K562 (cell line): ENCODE measurements around the gene RTBDN. TPM values are rescaled to one million over a fixed set of nuclear protein-coding genes. Genes with fewer than 3 reads are reported as not detected.
A peak's percentile ranks its signal among the peaks of the same experiment; 100 is the strongest.

Source experiments
- ARID1B ChIP-seq: fragments of 450-650 bp; IDR thresholded peaks from 2 replicates; pipeline ENCODE4 v1.6.1; 2016; ENCODE audit warnings: antibody characterized with exemption, mild to moderate bottlenecking, inconsistent platforms
- CREM ChIP-seq: IDR thresholded peaks from 2 replicates; pipeline ENCODE4 v1.6.1; 2014; ENCODE audit warnings: antibody characterized with exemption, low read depth
- CTBP1 ChIP-seq: fragments of 450-650 bp; IDR thresholded peaks from 2 replicates; pipeline ENCODE4 v1.6.1; 2016; ENCODE audit warnings: borderline replicate concordance
- FOS ChIP-seq: IDR thresholded peaks from 3 replicates; pipeline ENCODE4 v1.6.1; 2011; ENCODE audit not compliant: insufficient read length; ENCODE audit errors: extremely low read depth
- FOXP1 ChIP-seq: sonication (generic); formaldehyde crosslinking; IDR thresholded peaks from 2 replicates; pipeline ENCODE4 v1.8.0; 2022; ENCODE audit warnings: mild to moderate bottlenecking, missing genetic modification reagents
- HDAC2 ChIP-seq: fragments of 450-650 bp; IDR thresholded peaks from 2 replicates; pipeline ENCODE4 v1.6.1; 2016; ENCODE audit warnings: mild to moderate bottlenecking
- HDAC8 ChIP-seq: fragments of 450-650 bp; IDR thresholded peaks from 2 replicates; pipeline ENCODE4 v1.6.1; 2016; ENCODE audit warnings: mild to moderate bottlenecking, missing genetic modification characterization, moderate library complexity, missing compliant biosample characterization
- JUN ChIP-seq, 2 experiments: sonication (generic) in 1 of 2; formaldehyde crosslinking in 1 of 2; IDR thresholded peaks; 2 replicates each; pipeline versions ENCODE4 v1.6.1 to v1.8.0; 2012 to 2022; ENCODE audit warnings: borderline replicate concordance in 2 of 2, mild to moderate bottlenecking in 2 of 2, improper control_type of control experiment in 1 of 2, low read depth in 1 of 2, low read length in 1 of 2, missing genetic modification reagents in 1 of 2
- KLF6 ChIP-seq: fragments of 250-450 bp; sonication (Bioruptor Pico); IDR thresholded peaks from 2 replicates; pipeline ENCODE4 v1.4.0; 2020; ENCODE audit warnings: mild to moderate bottlenecking, moderate library complexity, borderline replicate concordance
- MXI1 ChIP-seq: IDR thresholded peaks from 2 replicates; pipeline ENCODE4 v1.6.1; 2011; ENCODE audit warnings: low read depth, mild to moderate bottlenecking, improper control_type of control experiment, low read length
- NR2C2 ChIP-seq, 2 experiments: fragments of 200-800 bp in 1 of 2; sonication (Bioruptor generic) in 1 of 2; sonication (generic) in 1 of 2; formaldehyde crosslinking in 1 of 2; IDR thresholded peaks; 2 replicates each; pipeline versions ENCODE4 v1.6.1 to v1.8.0; 2016 to 2022; ENCODE audit warnings: mild to moderate bottlenecking in 1 of 2, missing compliant biosample characterization in 1 of 2, missing genetic modification characterization in 1 of 2, missing genetic modification reagents in 1 of 2
- POLR2AphosphoS5 ChIP-seq: IDR thresholded peaks from 2 replicates; pipeline ENCODE4 v1.6.1; 2011; ENCODE audit warnings: mild to moderate bottlenecking, low read depth, low read length, moderate library complexity; ENCODE audit not compliant: control insufficient read depth, insufficient read depth
- RBM17 ChIP-seq: fragments of 200-400 bp; formaldehyde crosslinking; IDR thresholded peaks from 2 replicates; pipeline ENCODE4 v1.6.1; 2017; ENCODE audit warnings: low read depth, mild to moderate bottlenecking, low read length, borderline replicate concordance
- SRF ChIP-seq, 2 experiments: fragments of 250-450, 450-650 bp in 1 of 2; sonication (Bioruptor Pico) in 1 of 2; sonication (generic) in 1 of 2; formaldehyde crosslinking; IDR thresholded peaks; 2 replicates each; pipeline versions ENCODE4 v1.5.0 to v1.5.1; 2020 to 2022; ENCODE audit warnings: mild to moderate bottlenecking in 1 of 2, missing genetic modification reagents in 1 of 2
- STAT5A ChIP-seq: IDR thresholded peaks from 2 replicates; pipeline ENCODE4 v1.6.1; 2012; ENCODE audit warnings: low read length, inconsistent platforms, borderline replicate concordance
- ZNF212 ChIP-seq: fragments of 450-650 bp; formaldehyde crosslinking; IDR thresholded peaks from 2 replicates; pipeline ENCODE4 v1.4.0; 2020; ENCODE audit warnings: mild to moderate bottlenecking
- ZNF239 ChIP-seq: fragments of 250-450 bp; sonication (Bioruptor Pico); IDR thresholded peaks from 2 replicates; pipeline ENCODE4 v1.4.0; 2020; ENCODE audit warnings: mild to moderate bottlenecking
- polyA plus RNA-seq, 8 experiments: library from polyadenylated mRNA; depleted of rRNA in 4 of 8; stranded (reverse) in 5 of 8; unstranded in 3 of 8; fragments of >200 nt; fragmentation: Nextera tagmentation in 2 of 8; fragmentation: Illumina TruSeq in 1 of 8; extraction: Ambion mirVana in 2 of 8; extraction: Trizol in 1 of 8; gene quantifications; 2 replicates each; pipeline versions ENCODE4 v1.2.1 to v1.2.3, GENCODE V29; 2011 to 2014; ENCODE audit warnings: inconsistent platforms in 1 of 8, missing spikeins in 1 of 8
- total RNA-seq, 7 experiments: library from RNA; depleted of rRNA in 6 of 7; stranded (reverse); fragments of >200 nt in 6 of 7; fragmentation: Illumina TruSeq in 2 of 7; extraction: Trizol in 2 of 7; gene quantifications; 2 replicates each; pipeline versions ENCODE4 v1.2.1 to v1.2.3, GENCODE V29; 2011 to 2021; ENCODE audit warnings: low replicate concordance in 1 of 7
- TF ChIP-seq, protein P1 (sequence below): fragments of 250-450 bp; sonication (Bioruptor Pico); IDR thresholded peaks from 2 replicates; pipeline ENCODE4 v1.5.0; 2020; ENCODE audit warnings: mild to moderate bottlenecking, borderline replicate concordance
- TF ChIP-seq, protein P2 (sequence below): fragments of 450-650 bp; IDR thresholded peaks from 2 replicates; pipeline ENCODE4 v1.6.1; 2016
- TF ChIP-seq, protein P3 (sequence below): sonication (generic); formaldehyde crosslinking; IDR thresholded peaks from 2 replicates; pipeline ENCODE4 v1.9.0; 2022; ENCODE audit warnings: mild to moderate bottlenecking, missing genetic modification reagents
- TF ChIP-seq, protein P4 (sequence below): sonication (generic); formaldehyde crosslinking; IDR thresholded peaks from 2 replicates; pipeline ENCODE4 v1.8.0; 2022; ENCODE audit warnings: mild to moderate bottlenecking, missing genetic modification reagents
- TF ChIP-seq, protein P5 (sequence below): fragments of 250-450 bp; sonication (Bioruptor Pico); IDR thresholded peaks from 2 replicates; pipeline ENCODE4 v1.4.0; 2020; ENCODE audit warnings: borderline replicate concordance

The RTBDN gene
- total and polyA plus RNA-seq, 9 of the 15 experiments (the other 6 are each of a cell fraction or from before 2014, with no cell fraction given), result 0.20 to 2.3 (median 0.72) TPM; not detected in 1

DNA sequence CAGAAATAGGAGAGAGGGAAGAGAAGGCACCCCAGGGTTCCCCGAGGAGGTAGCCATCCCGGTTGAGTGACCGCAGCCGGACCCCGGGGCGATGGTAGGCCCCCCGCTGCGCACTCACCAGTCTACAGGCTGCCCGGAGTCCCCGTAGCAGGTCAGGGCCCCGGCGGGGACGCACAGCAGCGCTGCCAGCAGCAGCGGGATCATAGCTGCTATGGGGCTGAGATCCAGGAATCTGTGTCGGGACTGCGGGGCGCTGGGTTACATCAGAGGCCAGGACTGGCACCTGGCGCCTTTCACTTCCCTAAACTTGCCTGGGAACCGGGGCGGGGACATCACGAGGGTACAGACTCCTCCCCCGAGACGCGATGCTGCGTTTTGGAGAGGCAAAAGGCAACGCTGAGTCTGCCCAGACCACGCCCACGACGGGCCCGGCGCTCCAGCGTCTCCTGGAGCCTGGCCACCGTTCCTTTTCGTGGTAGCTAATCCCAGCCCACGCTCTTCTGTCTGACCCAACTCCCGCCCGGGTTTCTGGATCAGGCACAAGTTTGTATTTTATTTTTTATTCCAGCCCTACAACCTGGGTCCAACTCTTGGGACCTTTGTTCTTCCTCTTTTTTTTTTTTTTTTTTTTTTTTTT lies 46.9 kb upstream of the RTBDN start, which contains the start of gene DNASE2 (continued):
- TF ChIP-seq POLR2AphosphoS5 (no peak; the same call in 1 of the 2 replicates), STAT5A (no peak), MXI1 (no peak), ARID1B (peak; percentile 36; the same call in 1 of the 2 replicates), NR2C2 (CRISPR knock-in tag; IDR thresholded peaks at IDR 0.05) (no peak), NR2C2 (tag; IDR thresholded peaks at IDR 0.05) (peak; percentile 74; the same call in 1 of the 2 replicates), ZNF212 (CRISPR knock-in tag) (no peak), HDAC2 (peak; percentile 57; the same call in 1 of the 2 replicates), KLF6 (CRISPR knock-in tag) (peak; percentile 1; the same call in 1 of the 2 replicates), JUN (IDR thresholded peaks at IDR 0.05; ENCODE audit: borderline replicate concordance, low read depth, low read length) (0 out of 2 replicates have a peak, but pooled peaks have one; percentile 34), JUN (CRISPR knock-in tag; IDR thresholded peaks at IDR 0.05; ENCODE audit: borderline replicate concordance) (no peak), FOXP1 (CRISPR knock-in tag) (peak; percentile 64; the same call in 1 of the 2 replicates), RBM17 (no peak), SRF (CRISPR knock-in tag; IDR thresholded peaks at IDR 0.05) (peak in 1 of 2 experiments; percentile 41; a peak in 1 of 4 replicates), ZNF239 (CRISPR knock-in tag) (no peak), HDAC8 (tag) (no peak), CREM (peak; percentile 78), CTBP1 (peak; percentile 86), FOS (no peak)
- TF ChIP-seq, protein P1, sequence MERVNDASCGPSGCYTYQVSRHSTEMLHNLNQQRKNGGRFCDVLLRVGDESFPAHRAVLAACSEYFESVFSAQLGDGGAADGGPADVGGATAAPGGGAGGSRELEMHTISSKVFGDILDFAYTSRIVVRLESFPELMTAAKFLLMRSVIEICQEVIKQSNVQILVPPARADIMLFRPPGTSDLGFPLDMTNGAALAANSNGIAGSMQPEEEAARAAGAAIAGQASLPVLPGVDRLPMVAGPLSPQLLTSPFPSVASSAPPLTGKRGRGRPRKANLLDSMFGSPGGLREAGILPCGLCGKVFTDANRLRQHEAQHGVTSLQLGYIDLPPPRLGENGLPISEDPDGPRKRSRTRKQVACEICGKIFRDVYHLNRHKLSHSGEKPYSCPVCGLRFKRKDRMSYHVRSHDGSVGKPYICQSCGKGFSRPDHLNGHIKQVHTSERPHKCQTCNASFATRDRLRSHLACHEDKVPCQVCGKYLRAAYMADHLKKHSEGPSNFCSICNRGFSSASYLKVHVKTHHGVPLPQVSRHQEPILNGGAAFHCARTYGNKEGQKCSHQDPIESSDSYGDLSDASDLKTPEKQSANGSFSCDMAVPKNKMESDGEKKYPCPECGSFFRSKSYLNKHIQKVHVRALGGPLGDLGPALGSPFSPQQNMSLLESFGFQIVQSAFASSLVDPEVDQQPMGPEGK (CRISPR knock-in tag), result no peak
- TF ChIP-seq, protein P2, sequence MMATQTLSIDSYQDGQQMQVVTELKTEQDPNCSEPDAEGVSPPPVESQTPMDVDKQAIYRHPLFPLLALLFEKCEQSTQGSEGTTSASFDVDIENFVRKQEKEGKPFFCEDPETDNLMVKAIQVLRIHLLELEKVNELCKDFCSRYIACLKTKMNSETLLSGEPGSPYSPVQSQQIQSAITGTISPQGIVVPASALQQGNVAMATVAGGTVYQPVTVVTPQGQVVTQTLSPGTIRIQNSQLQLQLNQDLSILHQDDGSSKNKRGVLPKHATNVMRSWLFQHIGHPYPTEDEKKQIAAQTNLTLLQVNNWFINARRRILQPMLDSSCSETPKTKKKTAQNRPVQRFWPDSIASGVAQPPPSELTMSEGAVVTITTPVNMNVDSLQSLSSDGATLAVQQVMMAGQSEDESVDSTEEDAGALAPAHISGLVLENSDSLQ, result peak; percentile 47; the same call in 1 of the 2 replicates
- TF ChIP-seq, protein P3, sequence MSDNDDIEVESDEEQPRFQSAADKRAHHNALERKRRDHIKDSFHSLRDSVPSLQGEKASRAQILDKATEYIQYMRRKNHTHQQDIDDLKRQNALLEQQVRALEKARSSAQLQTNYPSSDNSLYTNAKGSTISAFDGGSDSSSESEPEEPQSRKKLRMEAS (CRISPR knock-in tag), result 0 out of 2 replicates have a peak, but pooled peaks have one; percentile 48
- TF ChIP-seq, protein P4, sequence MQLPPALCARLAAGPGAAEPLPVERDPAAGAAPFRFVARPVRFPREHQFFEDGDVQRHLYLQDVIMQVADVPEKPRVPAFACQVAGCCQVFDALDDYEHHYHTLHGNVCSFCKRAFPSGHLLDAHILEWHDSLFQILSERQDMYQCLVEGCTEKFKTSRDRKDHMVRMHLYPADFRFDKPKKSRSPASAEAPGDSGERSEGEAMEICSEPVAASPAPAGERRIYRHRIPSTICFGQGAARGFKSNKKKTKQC (CRISPR knock-in tag), result no peak
- TF ChIP-seq, protein P5, sequence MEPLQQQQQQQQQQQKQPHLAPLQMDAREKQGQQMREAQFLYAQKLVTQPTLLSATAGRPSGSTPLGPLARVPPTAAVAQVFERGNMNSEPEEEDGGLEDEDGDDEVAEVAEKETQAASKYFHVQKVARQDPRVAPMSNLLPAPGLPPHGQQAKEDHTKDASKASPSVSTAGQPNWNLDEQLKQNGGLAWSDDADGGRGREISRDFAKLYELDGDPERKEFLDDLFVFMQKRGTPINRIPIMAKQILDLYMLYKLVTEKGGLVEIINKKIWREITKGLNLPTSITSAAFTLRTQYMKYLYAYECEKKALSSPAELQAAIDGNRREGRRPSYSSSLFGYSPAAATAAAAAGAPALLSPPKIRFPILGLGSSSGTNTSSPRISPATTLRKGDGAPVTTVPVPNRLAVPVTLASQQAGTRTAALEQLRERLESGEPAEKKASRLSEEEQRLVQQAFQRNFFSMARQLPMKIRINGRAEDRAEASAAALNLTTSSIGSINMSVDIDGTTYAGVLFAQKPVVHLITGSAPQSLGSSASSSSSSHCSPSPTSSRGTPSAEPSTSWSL (CRISPR knock-in tag), result no peak
